Measurements from ENCODE around the gene TCF21. TPM values are rescaled to one million over a fixed set of nuclear protein-coding genes. Genes with fewer than 3 reads are reported as not detected.

Gene TCF21
- total RNA-seq, 4 donors from 2014 or later, result 13.5 to 36.9 (median 22.2) TPM

- H3K4me1 ChIP-seq, result peaks cover 0 to 19% (median 4%) of the 10 kb centered on the region in 3 donors
- peaks cover 35% of the 10 kb centered on the region for H3K27me3 ChIP-seq
- H3K9me3 ChIP-seq, result no peaks in the 10 kb centered on the region
- TF ChIP-seq CTCF (IDR thresholded peaks at IDR 0.05) (no peak), POLR2A (IDR thresholded peaks at IDR 0.05) (no peak), POLR2AphosphoS5 (IDR thresholded peaks at IDR 0.05) (no peak), EP300 (IDR thresholded peaks at IDR 0.05) (no peak)
- no peak for ATAC-seq
- no peaks in the 10 kb centered on the region for H3K36me3 ChIP-seq
- no peak overlapping the region for H3K4me3 ChIP-seq
- H3K27ac ChIP-seq, result no peak overlapping the region
These were observed 10.6 kb downstream of the TCF21 start for GRCh38 chr6:133899556-133899955.

GRCh38 chr6:133903855-133904254 is 14.9 kb downstream of the TCF21 start:
- no peak for ATAC-seq
- no peaks in the 10 kb centered on the region for H3K36me3 ChIP-seq
- WGBS, 2 donors (ENCODE audit: low coverage in 1 of 2), result 94 to 95% methylated on average over 2 of the region's 2 CpGs
- no peaks in the 10 kb centered on the region for H3K9me3 ChIP-seq
- no peak overlapping the region for H3K27ac ChIP-seq
- no peaks in the 10 kb centered on the region for H3K4me1 ChIP-seq
- no peak overlapping the region for H3K4me3 ChIP-seq
- peaks cover 4% of the 10 kb centered on the region for H3K27me3 ChIP-seq
- TF ChIP-seq EP300 (IDR thresholded peaks at IDR 0.05) (no peak), POLR2AphosphoS5 (IDR thresholded peaks at IDR 0.05) (no peak), CTCF (IDR thresholded peaks at IDR 0.05) (no peak), POLR2A (IDR thresholded peaks at IDR 0.05) (no peak)

GRCh38 chr6:133906050-133906449 is 17.1 kb downstream of the TCF21 start:
- Histone ChIP-seq H3K27ac (no peak overlapping the region), H3K27me3 (peaks cover 4% of the 10 kb centered on the region), H3K9me3 (no peaks in the 10 kb centered on the region), H3K4me1 (no peaks in the 10 kb centered on the region), H3K4me3 (no peak overlapping the region), H3K36me3 (no peaks in the 10 kb centered on the region)
- TF ChIP-seq CTCF (IDR thresholded peaks at IDR 0.05) (no peak), POLR2A (IDR thresholded peaks at IDR 0.05) (no peak), EP300 (IDR thresholded peaks at IDR 0.05) (no peak), POLR2AphosphoS5 (IDR thresholded peaks at IDR 0.05) (no peak)
- 40 to 88% methylated on average over 1 of the region's 1 CpG for WGBS, 2 donors (ENCODE audit: low coverage in 1 of 2)
- no peak for ATAC-seq

- Histone ChIP-seq H3K36me3 (no peaks in the 10 kb centered on the region), H3K27me3 (no peaks in the 10 kb centered on the region), H3K4me3 (no peak overlapping the region), H3K9me3 (peaks cover 0 to 5% (median 0%) of the 10 kb centered on the region in 3 donors), H3K27ac (peak overlapping the region in 1 of 4 donors; percentile 14), H3K4me1 (peaks cover 0 to 22% (median 9%) of the 10 kb centered on the region in 3 donors)
- peak; percentile 81 for ATAC-seq
- TF ChIP-seq EP300 (IDR thresholded peaks at IDR 0.05) (no peak), CTCF (IDR thresholded peaks at IDR 0.05) (peak; percentile 76 to 88 (median 84))
- 10 to 19% methylated on average over 7 to 8 of the region's 8 CpGs for WGBS, 2 donors (ENCODE audit: low coverage in 1 of 2)
These were observed 27.8 kb downstream of the TCF21 start for GRCh38 chr6:133916650-133917151.

- H3K4me1 ChIP-seq, result peaks cover 0 to 22% (median 9%) of the 10 kb centered on the region in 3 donors
- H3K4me3 ChIP-seq, result no peak overlapping the region
- no peaks in the 10 kb centered on the region for H3K27me3 ChIP-seq
- WGBS, 2 donors (ENCODE audit: low coverage in 1 of 2), result 67 to 72% methylated on average over 4 of the region's 4 CpGs
- H3K36me3 ChIP-seq, result no peaks in the 10 kb centered on the region
- no peak overlapping the region for H3K27ac ChIP-seq
- ATAC-seq, result no peak
- TF ChIP-seq CTCF (IDR thresholded peaks at IDR 0.05) (no peak), POLR2A (IDR thresholded peaks at IDR 0.05) (no peak), EP300 (IDR thresholded peaks at IDR 0.05) (no peak)
- peaks cover 0 to 5% (median 0%) of the 10 kb centered on the region in 3 donors for H3K9me3 ChIP-seq
These were observed 28.9 kb downstream of the TCF21 start for GRCh38 chr6:133917781-133918180.

All from gastroesophageal sphincter (tissue), 4 donors.